Measurements from ENCODE around the gene KEAP1.
"Not testable (repeated sequence)": the region's sequence is repeated elsewhere in the genome, so short reads cannot be mapped to it uniquely, and the experiment has no call there.

The KEAP1 gene

DNA sequence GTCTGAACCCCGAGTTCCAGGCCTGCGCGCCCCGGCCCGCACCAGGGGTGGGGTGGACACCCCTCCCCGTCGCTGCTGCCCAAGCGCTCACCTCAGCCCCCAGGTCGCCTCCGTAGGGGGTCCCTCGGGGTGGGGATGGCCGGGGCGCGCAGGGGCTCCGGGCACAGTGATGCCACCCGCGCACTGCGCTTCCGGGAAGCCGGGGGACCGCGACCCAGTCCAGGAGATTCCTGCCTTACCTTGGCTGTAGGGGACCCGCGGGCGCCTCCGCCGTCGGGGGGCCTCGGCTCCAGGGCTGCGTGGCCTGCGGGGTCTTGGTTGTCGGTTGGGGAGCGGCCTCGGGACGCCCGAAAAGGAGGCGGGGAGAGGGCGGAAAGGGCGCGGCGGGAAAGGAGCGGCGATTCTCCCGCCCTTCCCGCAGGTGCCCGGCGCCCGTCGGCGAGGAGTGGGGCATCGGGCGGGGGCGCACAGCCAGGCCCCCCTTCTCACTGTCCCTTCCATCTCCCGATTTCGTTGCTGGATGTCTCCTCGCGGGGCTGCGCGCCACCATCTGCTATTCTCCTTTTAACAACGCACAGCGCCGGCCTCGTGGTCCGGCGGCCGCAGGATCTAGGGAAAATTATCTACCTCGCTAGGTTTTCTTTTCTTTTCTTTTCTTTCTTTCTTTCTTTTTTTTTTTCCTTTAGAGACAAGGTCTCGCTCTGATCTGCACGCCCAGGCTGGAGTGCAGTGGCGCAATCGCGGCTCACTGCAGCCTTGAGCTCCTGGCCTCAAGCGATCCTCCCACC is at the start of gene KEAP1:
KEAP1 (minus strand) TSS at position 355 of the 788 bp plus-strand sequence. CDS start 3,323 bp downstream, outside the sequence.
- H3K4me3 ChIP-seq (ENCODE audit: low read depth, low read length) = peak within 1 kb of the TSS; percentile 86
- H3K27ac ChIP-seq = peak within 1 kb of the TSS; percentile 99
- DNase-seq = peak; percentile 57
- peaks cover 3% of the 10 kb centered on the region for H3K9me3 ChIP-seq (ENCODE audit: severe bottlenecking)
- TF ChIP-seq, protein P1, sequence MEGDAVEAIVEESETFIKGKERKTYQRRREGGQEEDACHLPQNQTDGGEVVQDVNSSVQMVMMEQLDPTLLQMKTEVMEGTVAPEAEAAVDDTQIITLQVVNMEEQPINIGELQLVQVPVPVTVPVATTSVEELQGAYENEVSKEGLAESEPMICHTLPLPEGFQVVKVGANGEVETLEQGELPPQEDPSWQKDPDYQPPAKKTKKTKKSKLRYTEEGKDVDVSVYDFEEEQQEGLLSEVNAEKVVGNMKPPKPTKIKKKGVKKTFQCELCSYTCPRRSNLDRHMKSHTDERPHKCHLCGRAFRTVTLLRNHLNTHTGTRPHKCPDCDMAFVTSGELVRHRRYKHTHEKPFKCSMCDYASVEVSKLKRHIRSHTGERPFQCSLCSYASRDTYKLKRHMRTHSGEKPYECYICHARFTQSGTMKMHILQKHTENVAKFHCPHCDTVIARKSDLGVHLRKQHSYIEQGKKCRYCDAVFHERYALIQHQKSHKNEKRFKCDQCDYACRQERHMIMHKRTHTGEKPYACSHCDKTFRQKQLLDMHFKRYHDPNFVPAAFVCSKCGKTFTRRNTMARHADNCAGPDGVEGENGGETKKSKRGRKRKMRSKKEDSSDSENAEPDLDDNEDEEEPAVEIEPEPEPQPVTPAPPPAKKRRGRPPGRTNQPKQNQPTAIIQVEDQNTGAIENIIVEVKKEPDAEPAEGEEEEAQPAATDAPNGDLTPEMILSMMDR (IDR thresholded peaks at IDR 0.05; ENCODE audit: low read depth, low read length) = no peak
- H3K27me3 ChIP-seq (ENCODE audit: insufficient read depth, low read depth, severe bottlenecking) = no peaks in the 10 kb centered on the region
- peaks cover 44% of the 10 kb centered on the region for H3K36me3 ChIP-seq

GRCh38 chr19:10552510-10553053 is 49.4 kb upstream of the KEAP1 start:
- H3K36me3 ChIP-seq = peaks cover 97% of the 10 kb centered on the region
- no peaks in the 10 kb centered on the region for H3K9me3 ChIP-seq (ENCODE audit: severe bottlenecking)
- no peaks in the 10 kb centered on the region for H3K27me3 ChIP-seq (ENCODE audit: insufficient read depth, low read depth, severe bottlenecking)
- H3K27ac ChIP-seq = peak overlapping the region; percentile 44; the same call in 1 of the 2 replicates
- DNase-seq = peak; percentile 71
- TF ChIP-seq, protein P1 (IDR thresholded peaks at IDR 0.05; ENCODE audit: low read depth, low read length) = no peak
- H3K4me3 ChIP-seq (ENCODE audit: low read depth, low read length) = no peak overlapping the region

DNA sequence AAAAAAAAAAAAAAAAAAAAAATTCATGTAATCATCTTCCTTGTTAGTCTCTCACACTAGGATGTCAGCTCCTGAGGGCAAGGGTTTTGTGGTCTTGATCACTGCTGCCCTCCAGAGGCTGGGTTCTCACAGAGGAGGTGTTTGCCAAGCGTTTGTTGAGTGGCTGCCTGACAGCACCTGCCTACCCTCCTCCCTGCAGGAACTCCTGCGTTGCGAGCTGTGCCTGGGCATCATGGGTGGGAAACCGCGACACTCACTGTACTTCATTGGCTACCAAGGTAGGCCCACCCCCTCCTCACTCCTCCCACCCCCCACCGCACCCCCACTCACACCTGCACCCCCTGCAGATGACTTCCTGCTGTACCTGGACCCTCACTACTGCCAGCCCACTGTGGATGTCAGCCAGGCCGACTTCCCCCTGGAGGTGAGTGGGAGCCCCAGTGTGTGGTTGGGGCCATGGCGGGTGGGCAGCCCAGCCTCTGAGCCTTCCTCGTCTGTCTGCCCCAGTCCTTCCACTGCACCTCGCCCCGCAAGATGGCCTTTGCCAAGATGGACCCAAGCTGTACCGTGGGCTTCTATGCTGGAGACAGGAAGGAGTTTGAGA is 48.6 kb upstream of the KEAP1 start:
- Histone ChIP-seq H3K9me3 (ENCODE audit: severe bottlenecking) (no peaks in the 10 kb centered on the region), H3K27me3 (ENCODE audit: insufficient read depth, low read depth, severe bottlenecking) (no peaks in the 10 kb centered on the region), H3K27ac (peak overlapping the region; percentile 44), H3K4me3 (ENCODE audit: low read depth, low read length) (no peak overlapping the region), H3K36me3 (peaks cover 96% of the 10 kb centered on the region)
- peak; percentile 45 for DNase-seq
- TF ChIP-seq, protein P1 (IDR thresholded peaks at IDR 0.05; ENCODE audit: low read depth, low read length) = peak; percentile 37; the same call in 1 of the 2 replicates

GRCh38 chr19:10551006-10551405 is 47.9 kb upstream of the KEAP1 start:
- H3K4me3 ChIP-seq (ENCODE audit: low read depth, low read length); H3K27ac ChIP-seq; H3K27me3 ChIP-seq (ENCODE audit: insufficient read depth, low read depth, severe bottlenecking); H3K9me3 ChIP-seq (ENCODE audit: severe bottlenecking); DNase-seq: not testable (repeated sequence)
- peaks cover 93% of the 10 kb centered on the region for H3K36me3 ChIP-seq

DNA sequence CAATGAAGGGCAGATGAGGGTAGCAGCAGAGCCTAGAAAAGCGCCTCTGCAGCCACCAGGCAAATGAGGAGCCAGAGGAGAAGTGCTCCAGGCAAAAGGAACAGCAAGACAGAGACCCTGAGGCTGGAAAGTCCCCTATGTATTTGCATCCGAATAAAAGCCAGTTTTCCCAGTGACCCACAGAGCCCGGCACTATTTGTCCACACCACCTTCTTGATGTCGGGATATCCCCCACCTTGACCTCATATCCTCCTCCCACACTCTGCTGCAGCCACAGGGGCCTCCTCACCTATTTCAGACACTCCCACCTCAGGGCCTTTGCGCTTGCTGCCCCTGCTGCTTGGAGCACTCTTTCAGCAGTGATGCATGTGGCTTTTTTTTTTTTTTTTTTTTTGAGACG is 47.2 kb upstream of the KEAP1 start:
- Histone ChIP-seq H3K9me3 (ENCODE audit: severe bottlenecking) (no peaks in the 10 kb centered on the region), H3K27me3 (ENCODE audit: insufficient read depth, low read depth, severe bottlenecking) (no peaks in the 10 kb centered on the region), H3K27ac (no peak overlapping the region), H3K36me3 (peaks cover 91% of the 10 kb centered on the region), H3K4me3 (ENCODE audit: low read depth, low read length) (no peak overlapping the region)
- no peak for DNase-seq
- TF ChIP-seq, protein P1 (IDR thresholded peaks at IDR 0.05; ENCODE audit: low read depth, low read length) = no peak

DNA sequence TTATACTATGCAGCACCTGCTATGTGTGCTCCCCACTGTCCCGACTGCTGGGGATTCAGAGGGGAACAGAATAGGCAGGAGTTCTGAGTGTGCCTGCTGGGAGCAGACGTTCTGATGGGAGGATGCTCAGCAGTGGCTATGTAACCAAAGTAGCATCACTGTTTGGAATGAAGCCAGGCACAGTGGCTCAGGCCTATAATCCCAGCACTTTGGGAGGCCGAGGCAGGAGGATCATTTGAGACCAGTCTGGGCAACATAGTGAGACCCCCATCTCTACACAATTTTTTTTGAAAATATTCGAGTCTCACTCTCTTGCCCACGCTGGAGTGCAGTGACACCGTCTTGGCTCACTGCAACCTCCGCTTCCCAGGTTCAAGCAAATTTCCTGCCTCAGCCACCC is 46.6 kb upstream of the KEAP1 start:
- peaks cover 91% of the 10 kb centered on the region for H3K36me3 ChIP-seq
- TF ChIP-seq, protein P1 (IDR thresholded peaks at IDR 0.05; ENCODE audit: low read depth, low read length) = no peak
- H3K9me3 ChIP-seq (ENCODE audit: severe bottlenecking) = no peaks in the 10 kb centered on the region
- H3K27me3 ChIP-seq (ENCODE audit: insufficient read depth, low read depth, severe bottlenecking) = no peaks in the 10 kb centered on the region
- no peak for DNase-seq
- H3K4me3 ChIP-seq (ENCODE audit: low read depth, low read length) = no peak overlapping the region
- no peak overlapping the region for H3K27ac ChIP-seq

Data from WERI-Rb-1 (cell line).